ENCODE data around the gene DOCK2. TPM values are rescaled to one million over a fixed set of nuclear protein-coding genes. Genes with fewer than 3 reads are reported as not detected.

The DOCK2 gene
- total and polyA plus RNA-seq, 4 experiments from 2014 or later, result 45.8 to 223 (median 162) TPM

GRCh38 chr5:170100066-170100943, 463.2 kb downstream of the DOCK2 start:
- Mint-ChIP-seq H3K27me3 (peaks cover 1 to 7% of the 10 kb centered on the region in 2 donors), H3K4me3 (no peak overlapping the region), H3K27ac (peak overlapping the region in 2 of 7 donors; percentile 44 to 62), H3K36me3 (no peaks in the 10 kb centered on the region), H3K4me1 (peaks cover 0 to 1% (median 0%) of the 10 kb centered on the region in 4 donors), H3K9me3 (peaks cover 0 to 4% (median 0%) of the 10 kb centered on the region in 8 donors)
- intact Hi-C loops (cut with micrococcal nuclease), result loop anchor here (1.0 to 10.0 kb wide), 5 partner anchors 82 to 1236 kb away; no protein-coding TSS in a partner anchor
- ChIA-PET POLR2A (ENCODE audit: partially characterized antibody) (no interaction called here), CTCF (ENCODE audit: partially characterized antibody) (interaction anchor here (0.8 to 3.4 kb wide), 15 partner anchors 10 to 1242 kb away, joined by 3 to 27 read pairs (median 5); no protein-coding TSS in a partner anchor)
- no peaks in the 10 kb centered on the region for H3K9me3 ChIP-seq (ENCODE audit: control insufficient read depth in 1 of 2, low read length in 2 of 2)
- no peak overlapping the region for H3K27ac ChIP-seq (ENCODE audit: low read depth, low read length)
- no peak overlapping the region for H3K4me3 ChIP-seq (ENCODE audit: low read length in 2 of 2)
- no peaks in the 10 kb centered on the region for H3K36me3 ChIP-seq (ENCODE audit: insufficient read depth, low read length)
- no peaks in the 10 kb centered on the region for H3K27me3 ChIP-seq (ENCODE audit: insufficient read depth, low read length)
- no peaks in the 10 kb centered on the region for H3K4me1 ChIP-seq (ENCODE audit: insufficient read depth, low read length)
- DNase-seq, result peak; percentile 51 to 66 (median 56)

DNA sequence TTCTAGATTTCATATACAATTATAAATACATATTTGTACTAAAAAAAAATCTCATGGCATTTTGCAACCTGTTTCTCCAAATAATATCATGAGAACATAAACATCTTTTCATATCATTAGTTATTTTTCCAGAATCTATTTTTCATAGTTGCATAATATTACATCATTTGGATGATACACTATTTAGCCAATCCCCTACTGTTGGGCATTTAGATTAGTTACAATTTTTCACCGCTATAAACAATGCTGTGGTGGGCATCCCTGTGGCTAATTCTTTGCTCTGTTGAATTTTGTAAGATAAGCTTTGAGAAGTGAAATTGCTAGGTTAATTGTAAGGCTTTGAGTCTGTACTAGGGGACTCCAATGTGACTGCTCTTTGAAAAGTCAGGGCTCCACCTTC, 466.4 kb downstream of the DOCK2 start:
- no peak overlapping the region for H3K4me3 Mint-ChIP-seq
- H3K27me3 Mint-ChIP-seq, result peaks cover 2 to 4% of the 10 kb centered on the region in 2 donors
- no peak overlapping the region for H3K27ac Mint-ChIP-seq
- Histone ChIP-seq H3K9me3 (ENCODE audit: control insufficient read depth in 1 of 2, low read length in 2 of 2) (no peaks in the 10 kb centered on the region), H3K27me3 (ENCODE audit: insufficient read depth, low read length) (no peaks in the 10 kb centered on the region), H3K4me1 (ENCODE audit: insufficient read depth, low read length) (no peaks in the 10 kb centered on the region), H3K27ac (ENCODE audit: low read depth, low read length) (no peak overlapping the region), H3K4me3 (ENCODE audit: low read length in 2 of 2) (no peak overlapping the region), H3K36me3 (ENCODE audit: insufficient read depth, low read length) (no peaks in the 10 kb centered on the region)
- ChIA-PET CTCF (ENCODE audit: partially characterized antibody) (interaction anchor here (1.3 kb wide), 1 partner anchor 318 kb away, joined by 3 read pairs; no protein-coding TSS in a partner anchor), POLR2A (ENCODE audit: partially characterized antibody) (no interaction called here)
- H3K36me3 Mint-ChIP-seq, result no peaks in the 10 kb centered on the region
- peaks cover 0 to 1% (median 0%) of the 10 kb centered on the region in 4 donors for H3K4me1 Mint-ChIP-seq
- H3K9me3 Mint-ChIP-seq, result peaks cover 0 to 2% (median 0%) of the 10 kb centered on the region in 8 donors
- intact Hi-C loops (cut with micrococcal nuclease), result loop anchor here (5.0 to 10.0 kb wide), 2 partner anchors 79 to 121 kb away; no protein-coding TSS in a partner anchor
- DNase-seq, result no peak

- peaks cover 0 to 2% (median 0%) of the 10 kb centered on the region in 8 donors for H3K9me3 Mint-ChIP-seq
- CTCF ChIA-PET (ENCODE audit: partially characterized antibody), result interaction anchor here (1.3 kb wide), 1 partner anchor 317 kb away, joined by 3 read pairs; no protein-coding TSS in a partner anchor
- H3K27me3 Mint-ChIP-seq, result peaks cover 2 to 4% of the 10 kb centered on the region in 2 donors
- POLR2A ChIA-PET (ENCODE audit: partially characterized antibody), result no interaction called here
- H3K9me3 ChIP-seq (ENCODE audit: control insufficient read depth in 1 of 2, low read length in 2 of 2), result no peaks in the 10 kb centered on the region
- no peak overlapping the region for H3K27ac ChIP-seq (ENCODE audit: low read depth, low read length)
- no peaks in the 10 kb centered on the region for H3K27me3 ChIP-seq (ENCODE audit: insufficient read depth, low read length)
- intact Hi-C loops (cut with micrococcal nuclease), result loop anchor here (5.0 to 10.0 kb wide), 2 partner anchors 78 to 121 kb away; no protein-coding TSS in a partner anchor
- DNase-seq, result no peak
- no peaks in the 10 kb centered on the region for H3K4me1 ChIP-seq (ENCODE audit: insufficient read depth, low read length)
- H3K4me1 Mint-ChIP-seq, result peaks cover 0 to 1% (median 0%) of the 10 kb centered on the region in 4 donors
- no peak overlapping the region for H3K4me3 Mint-ChIP-seq
- H3K36me3 ChIP-seq (ENCODE audit: insufficient read depth, low read length), result no peaks in the 10 kb centered on the region
- H3K4me3 ChIP-seq (ENCODE audit: low read length in 2 of 2), result no peak overlapping the region
- H3K27ac Mint-ChIP-seq, result peak overlapping the region in 1 of 7 donors; percentile 64
- no peaks in the 10 kb centered on the region for H3K36me3 Mint-ChIP-seq
Observed at GRCh38 chr5:170104299-170104698, 467.2 kb downstream of the DOCK2 start.

GRCh38 chr5:170104710-170105109, 467.6 kb downstream of the DOCK2 start:
- Mint-ChIP-seq H3K4me1 (peaks cover 0 to 1% (median 0%) of the 10 kb centered on the region in 4 donors), H3K9me3 (peaks cover 0 to 2% (median 0%) of the 10 kb centered on the region in 8 donors), H3K27ac (peak overlapping the region in 1 of 7 donors; percentile 64), H3K27me3 (peaks cover 2 to 4% of the 10 kb centered on the region in 2 donors), H3K4me3 (no peak overlapping the region), H3K36me3 (no peaks in the 10 kb centered on the region)
- Histone ChIP-seq H3K4me1 (ENCODE audit: insufficient read depth, low read length) (no peaks in the 10 kb centered on the region), H3K27me3 (ENCODE audit: insufficient read depth, low read length) (no peaks in the 10 kb centered on the region), H3K27ac (ENCODE audit: low read depth, low read length) (no peak overlapping the region), H3K4me3 (ENCODE audit: low read length in 2 of 2) (no peak overlapping the region), H3K36me3 (ENCODE audit: insufficient read depth, low read length) (no peaks in the 10 kb centered on the region), H3K9me3 (ENCODE audit: control insufficient read depth in 1 of 2, low read length in 2 of 2) (no peaks in the 10 kb centered on the region)
- CTCF ChIA-PET (ENCODE audit: partially characterized antibody), result interaction anchor here (1.3 kb wide), 1 partner anchor 317 kb away, joined by 3 read pairs; no protein-coding TSS in a partner anchor
- POLR2A ChIA-PET (ENCODE audit: partially characterized antibody), result no interaction called here
- DNase-seq, result no peak
- intact Hi-C loops (cut with micrococcal nuclease), result loop anchor here (5.0 to 10.0 kb wide), 2 partner anchors 78 to 120 kb away; no protein-coding TSS in a partner anchor

GRCh38 chr5:170105642-170106611, 468.9 kb downstream of the DOCK2 start, which contains the start of gene FOXI1:
FOXI1 (plus strand) TSS chr5:170105897; CDS start chr5:170105958, 61 bp downstream.
- peaks cover 2 to 4% of the 10 kb centered on the region in 2 donors for H3K27me3 Mint-ChIP-seq
- ChIA-PET POLR2A (ENCODE audit: partially characterized antibody) (no interaction called here), CTCF (ENCODE audit: partially characterized antibody) (interaction anchor here (0.7 kb wide), 1 partner anchor 234 kb away, joined by 3 read pairs; no protein-coding TSS in a partner anchor)
- H3K27ac Mint-ChIP-seq, result peak within 1 kb of the TSS in 1 of 7 donors; percentile 64
- intact Hi-C loops (cut with micrococcal nuclease), result loop anchor here (10.0 kb wide), 1 partner anchor 119 kb away; no protein-coding TSS in a partner anchor
- no peak within 1 kb of the TSS for H3K27ac ChIP-seq (ENCODE audit: low read depth, low read length)
- H3K4me1 Mint-ChIP-seq, result no peaks in the 10 kb centered on the region
- no peak for DNase-seq
- no peak within 1 kb of the TSS for H3K4me3 Mint-ChIP-seq
- H3K4me1 ChIP-seq (ENCODE audit: insufficient read depth, low read length), result no peaks in the 10 kb centered on the region
- H3K36me3 ChIP-seq (ENCODE audit: insufficient read depth, low read length), result no peaks in the 10 kb centered on the region
- no peak within 1 kb of the TSS for H3K4me3 ChIP-seq (ENCODE audit: low read length in 2 of 2)
- H3K9me3 Mint-ChIP-seq, result no peaks in the 10 kb centered on the region
- H3K9me3 ChIP-seq (ENCODE audit: control insufficient read depth in 1 of 2, low read length in 2 of 2), result no peaks in the 10 kb centered on the region
- no peaks in the 10 kb centered on the region for H3K36me3 Mint-ChIP-seq
- H3K27me3 ChIP-seq (ENCODE audit: insufficient read depth, low read length), result no peaks in the 10 kb centered on the region

- H3K27me3 Mint-ChIP-seq, result peaks cover 2 to 4% of the 10 kb centered on the region in 2 donors
- Histone ChIP-seq H3K4me1 (ENCODE audit: insufficient read depth, low read length) (no peaks in the 10 kb centered on the region), H3K9me3 (ENCODE audit: control insufficient read depth in 1 of 2, low read length in 2 of 2) (no peaks in the 10 kb centered on the region), H3K36me3 (ENCODE audit: insufficient read depth, low read length) (no peaks in the 10 kb centered on the region), H3K27ac (ENCODE audit: low read depth, low read length) (no peak overlapping the region), H3K27me3 (ENCODE audit: insufficient read depth, low read length) (no peaks in the 10 kb centered on the region), H3K4me3 (ENCODE audit: low read length in 2 of 2) (no peak overlapping the region)
- no peak overlapping the region for H3K4me3 Mint-ChIP-seq
- no peak for DNase-seq
- intact Hi-C loops (cut with micrococcal nuclease), result loop anchor here (10.0 kb wide), 1 partner anchor 117 kb away; no protein-coding TSS in a partner anchor
- H3K36me3 Mint-ChIP-seq, result no peaks in the 10 kb centered on the region
- ChIA-PET CTCF (ENCODE audit: partially characterized antibody) (no interaction called here), POLR2A (ENCODE audit: partially characterized antibody) (no interaction called here)
- no peaks in the 10 kb centered on the region for H3K4me1 Mint-ChIP-seq
- H3K27ac Mint-ChIP-seq, result peak overlapping the region in 1 of 7 donors; percentile 44
- no peaks in the 10 kb centered on the region for H3K9me3 Mint-ChIP-seq
Observed at GRCh38 chr5:170107674-170108073, 470.6 kb downstream of the DOCK2 start.

All from CD4-positive, alpha-beta memory T cell (primary cell).